Measurements from ENCODE around the gene SSTR5.
"Not testable (repeated sequence)": the region's sequence is repeated elsewhere in the genome, so short reads cannot be mapped to it uniquely, and the experiment has no call there.

SSTR5 gene

GRCh38 chr16:1090620-1091587 is 18.4 kb downstream of the SSTR5 start:
- no peak for DNase-seq (ENCODE audit: low read depth, low spot score)

GRCh38 chr16:1091992-1092552 is 19.5 kb downstream of the SSTR5 start:
- no peak for DNase-seq (ENCODE audit: low read depth, low spot score)

- DNase-seq (ENCODE audit: low read depth, low spot score), result not testable (repeated sequence)
Observed at GRCh38 chr16:1092685-1093283, 20.2 kb downstream of the SSTR5 start.

- no peak for DNase-seq (ENCODE audit: low read depth, low spot score)
Observed at GRCh38 chr16:1093284-1094123, 21.0 kb downstream of the SSTR5 start.

GRCh38 chr16:1094124-1094479 is 21.6 kb downstream of the SSTR5 start:
- no peak for DNase-seq (ENCODE audit: low read depth, low spot score)

- no peak for DNase-seq (ENCODE audit: low read depth, low spot score)
Observed at GRCh38 chr16:1094601-1095449, 22.3 kb downstream of the SSTR5 start.

- no peak for DNase-seq (ENCODE audit: low read depth, low spot score)
Observed at GRCh38 chr16:1095450-1096168, 23.1 kb downstream of the SSTR5 start.

GRCh38 chr16:1096169-1097082 is 23.9 kb downstream of the SSTR5 start, which contains the start of gene C1QTNF8:
TSS of gene C1QTNF8 (minus strand) at chr16:1096244. CDS start at chr16:1094922, 1,322 bp downstream.
- DNase-seq (ENCODE audit: low read depth, low spot score), result no peak

GRCh38 chr16:1097156-1097555 is 24.6 kb downstream of the SSTR5 start:
- DNase-seq (ENCODE audit: low read depth, low spot score), result no peak

- DNase-seq (ENCODE audit: low read depth, low spot score), result peak; percentile 52
Observed at GRCh38 chr16:1097800-1098199, 25.3 kb downstream of the SSTR5 start.

GRCh38 chr16:1098266-1098991 is 25.9 kb downstream of the SSTR5 start:
- no peak for DNase-seq (ENCODE audit: low read depth, low spot score)

- no peak for DNase-seq (ENCODE audit: low read depth, low spot score)
Observed at GRCh38 chr16:1099189-1100083, 26.9 kb downstream of the SSTR5 start.

- no peak for DNase-seq (ENCODE audit: low read depth, low spot score)
Observed at GRCh38 chr16:1100084-1100800, 27.7 kb downstream of the SSTR5 start.

GRCh38 chr16:1101133-1101532 is 28.6 kb downstream of the SSTR5 start:
- no peak for DNase-seq (ENCODE audit: low read depth, low spot score)

GRCh38 chr16:1101573-1102332 is 29.2 kb downstream of the SSTR5 start:
- no peak for DNase-seq (ENCODE audit: low read depth, low spot score)

- DNase-seq (ENCODE audit: low read depth, low spot score), result no peak
Observed at GRCh38 chr16:1102333-1102700, 29.8 kb downstream of the SSTR5 start.
